ENCODE measurements around the gene RASSF3.

Gene RASSF3

GRCh38 chr12:64730588-64730969, 120.3 kb downstream of the RASSF3 start:
- Mint-ChIP-seq H3K36me3 (peaks cover 22% of the 10 kb centered on the region), H3K27me3 (no peaks in the 10 kb centered on the region), H3K9me3 (no peaks in the 10 kb centered on the region), H3K4me3 (peak overlapping the region; percentile 64), H3K27ac (peak overlapping the region; percentile 85), H3K4me1 (peaks cover 19% of the 10 kb centered on the region)

GRCh38 chr12:64731683-64732082, 121.4 kb downstream of the RASSF3 start:
- Mint-ChIP-seq H3K36me3 (peaks cover 24% of the 10 kb centered on the region), H3K27ac (no peak overlapping the region), H3K27me3 (no peaks in the 10 kb centered on the region), H3K9me3 (no peaks in the 10 kb centered on the region), H3K4me3 (no peak overlapping the region), H3K4me1 (peaks cover 19% of the 10 kb centered on the region)

- Mint-ChIP-seq H3K4me3 (no peak overlapping the region), H3K4me1 (peaks cover 37% of the 10 kb centered on the region), H3K27me3 (no peaks in the 10 kb centered on the region), H3K9me3 (no peaks in the 10 kb centered on the region), H3K27ac (no peak overlapping the region), H3K36me3 (peaks cover 26% of the 10 kb centered on the region)
These were observed 123.6 kb downstream of the RASSF3 start for GRCh38 chr12:64733857-64734256.

- H3K4me1 Mint-ChIP-seq, result peaks cover 34% of the 10 kb centered on the region
- H3K27me3 Mint-ChIP-seq, result no peaks in the 10 kb centered on the region
- no peak overlapping the region for H3K27ac Mint-ChIP-seq
- H3K9me3 Mint-ChIP-seq, result no peaks in the 10 kb centered on the region
- no peak overlapping the region for H3K4me3 Mint-ChIP-seq
- H3K36me3 Mint-ChIP-seq, result peaks cover 32% of the 10 kb centered on the region
These were observed 125.1 kb downstream of the RASSF3 start for GRCh38 chr12:64735442-64735841.

- Mint-ChIP-seq H3K4me3 (no peak overlapping the region), H3K27ac (no peak overlapping the region), H3K9me3 (no peaks in the 10 kb centered on the region), H3K36me3 (peaks cover 32% of the 10 kb centered on the region), H3K27me3 (no peaks in the 10 kb centered on the region), H3K4me1 (peaks cover 23% of the 10 kb centered on the region)
These were observed 126.5 kb downstream of the RASSF3 start for GRCh38 chr12:64736771-64737170.

GRCh38 chr12:64737539-64737938, 127.2 kb downstream of the RASSF3 start:
- H3K4me3 Mint-ChIP-seq, result peak overlapping the region; percentile 4
- H3K9me3 Mint-ChIP-seq, result no peaks in the 10 kb centered on the region
- H3K36me3 Mint-ChIP-seq, result peaks cover 35% of the 10 kb centered on the region
- H3K27me3 Mint-ChIP-seq, result no peaks in the 10 kb centered on the region
- peak overlapping the region; percentile 77 for H3K27ac Mint-ChIP-seq
- H3K4me1 Mint-ChIP-seq, result peaks cover 23% of the 10 kb centered on the region

- Mint-ChIP-seq H3K27ac (no peak overlapping the region), H3K36me3 (peaks cover 39% of the 10 kb centered on the region), H3K27me3 (no peaks in the 10 kb centered on the region), H3K4me1 (peaks cover 23% of the 10 kb centered on the region), H3K4me3 (no peak overlapping the region), H3K9me3 (no peaks in the 10 kb centered on the region)
These were observed 129.5 kb downstream of the RASSF3 start for GRCh38 chr12:64739778-64740177.

GRCh38 chr12:64740646-64741045, 130.4 kb downstream of the RASSF3 start:
- Mint-ChIP-seq H3K4me3 (no peak overlapping the region), H3K27ac (no peak overlapping the region), H3K27me3 (no peaks in the 10 kb centered on the region)

GRCh38 chr12:64742416-64742815, 132.1 kb downstream of the RASSF3 start:
- Mint-ChIP-seq H3K9me3 (no peaks in the 10 kb centered on the region), H3K36me3 (peaks cover 34% of the 10 kb centered on the region), H3K27ac (no peak overlapping the region), H3K4me1 (peaks cover 16% of the 10 kb centered on the region), H3K27me3 (no peaks in the 10 kb centered on the region), H3K4me3 (no peak overlapping the region)

More at GRCh38 chr12:64740646-64741045, 130.4 kb downstream of the RASSF3 start:
- H3K4me1 Mint-ChIP-seq, result peaks cover 23% of the 10 kb centered on the region
- H3K36me3 Mint-ChIP-seq, result peaks cover 39% of the 10 kb centered on the region
- H3K9me3 Mint-ChIP-seq, result no peaks in the 10 kb centered on the region

GRCh38 chr12:64743206-64743605, 132.9 kb downstream of the RASSF3 start:
- Mint-ChIP-seq H3K36me3 (peaks cover 30% of the 10 kb centered on the region), H3K27me3 (no peaks in the 10 kb centered on the region), H3K9me3 (no peaks in the 10 kb centered on the region), H3K27ac (peak overlapping the region; percentile 14), H3K4me1 (peaks cover 8% of the 10 kb centered on the region), H3K4me3 (no peak overlapping the region)

- peaks cover 22% of the 10 kb centered on the region for H3K36me3 Mint-ChIP-seq
- H3K4me1 Mint-ChIP-seq, result no peaks in the 10 kb centered on the region
- no peak overlapping the region for H3K4me3 Mint-ChIP-seq
- no peaks in the 10 kb centered on the region for H3K27me3 Mint-ChIP-seq
- no peak overlapping the region for H3K27ac Mint-ChIP-seq
- no peaks in the 10 kb centered on the region for H3K9me3 Mint-ChIP-seq
These were observed 134.3 kb downstream of the RASSF3 start for GRCh38 chr12:64744422-64745258.

- Mint-ChIP-seq H3K9me3 (no peaks in the 10 kb centered on the region), H3K27me3 (no peaks in the 10 kb centered on the region), H3K4me3 (no peak overlapping the region), H3K36me3 (peaks cover 22% of the 10 kb centered on the region), H3K4me1 (no peaks in the 10 kb centered on the region), H3K27ac (no peak overlapping the region)
These were observed 135.0 kb downstream of the RASSF3 start for GRCh38 chr12:64745259-64745807.

GRCh38 chr12:64745980-64746379, 135.7 kb downstream of the RASSF3 start:
- Mint-ChIP-seq H3K27ac (no peak overlapping the region), H3K9me3 (no peaks in the 10 kb centered on the region), H3K36me3 (peaks cover 19% of the 10 kb centered on the region), H3K4me1 (no peaks in the 10 kb centered on the region), H3K4me3 (no peak overlapping the region), H3K27me3 (no peaks in the 10 kb centered on the region)

GRCh38 chr12:64746663-64747062, 136.4 kb downstream of the RASSF3 start:
- Mint-ChIP-seq H3K27ac (no peak overlapping the region), H3K36me3 (peaks cover 16% of the 10 kb centered on the region), H3K27me3 (no peaks in the 10 kb centered on the region), H3K4me3 (no peak overlapping the region), H3K4me1 (no peaks in the 10 kb centered on the region), H3K9me3 (no peaks in the 10 kb centered on the region)
